OCI-LY3 (cell line): ENCODE data around the gene SIRT4.
A peak's percentile ranks its signal among the peaks of the same experiment; 100 is the strongest.

Source experiments
- EZH2phosphoT487 ChIP-seq: fragments of 200-600 bp; shearing (Covaris generic); IDR thresholded peaks from 2 replicates; pipeline ENCODE4 v1.6.1; 2018; ENCODE audit warnings: antibody characterized with exemption, mixed run types, low read depth
- TF ChIP-seq, protein P1 (sequence below): fragments of 200-600, 300-600 bp; sonication (generic); IDR thresholded peaks from 2 replicates; pipeline ENCODE4 v1.5.1; 2014; ENCODE audit warnings: antibody characterized with exemption, low read length, low read depth

- TF ChIP-seq, protein P1, sequence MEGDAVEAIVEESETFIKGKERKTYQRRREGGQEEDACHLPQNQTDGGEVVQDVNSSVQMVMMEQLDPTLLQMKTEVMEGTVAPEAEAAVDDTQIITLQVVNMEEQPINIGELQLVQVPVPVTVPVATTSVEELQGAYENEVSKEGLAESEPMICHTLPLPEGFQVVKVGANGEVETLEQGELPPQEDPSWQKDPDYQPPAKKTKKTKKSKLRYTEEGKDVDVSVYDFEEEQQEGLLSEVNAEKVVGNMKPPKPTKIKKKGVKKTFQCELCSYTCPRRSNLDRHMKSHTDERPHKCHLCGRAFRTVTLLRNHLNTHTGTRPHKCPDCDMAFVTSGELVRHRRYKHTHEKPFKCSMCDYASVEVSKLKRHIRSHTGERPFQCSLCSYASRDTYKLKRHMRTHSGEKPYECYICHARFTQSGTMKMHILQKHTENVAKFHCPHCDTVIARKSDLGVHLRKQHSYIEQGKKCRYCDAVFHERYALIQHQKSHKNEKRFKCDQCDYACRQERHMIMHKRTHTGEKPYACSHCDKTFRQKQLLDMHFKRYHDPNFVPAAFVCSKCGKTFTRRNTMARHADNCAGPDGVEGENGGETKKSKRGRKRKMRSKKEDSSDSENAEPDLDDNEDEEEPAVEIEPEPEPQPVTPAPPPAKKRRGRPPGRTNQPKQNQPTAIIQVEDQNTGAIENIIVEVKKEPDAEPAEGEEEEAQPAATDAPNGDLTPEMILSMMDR: peak; percentile 74
- TF ChIP-seq EZH2phosphoT487: no peak
Observed at GRCh38 chr12:120301962-120302815, at the start of gene SIRT4.
